ENCODE results near the gene YBEY. TPM values are rescaled to one million over a fixed set of nuclear protein-coding genes. Genes with fewer than 3 reads are reported as not detected.
A peak's percentile ranks its signal among the peaks of the same experiment; 100 is the strongest.

YBEY gene
- total and polyA plus RNA-seq, 2 of the 13 experiments (the other 11 are each of a cell fraction or from before 2014, with no cell fraction given): 6.5 to 8.9 TPM

GRCh38 chr21:46323710-46324389 lies 37.7 kb downstream of the YBEY start, which contains the start of the genes C21orf58 and PCNT (continued):
- 0 out of 2 replicates have a peak, but pooled peaks have one; percentile 61 for TF ChIP-seq ZBTB42 (CRISPR knock-in tag; IDR thresholded peaks at IDR 0.05)
- TF ChIP-seq E2F1 (CRISPR knock-in tag; IDR thresholded peaks at IDR 0.05): peak; percentile 99
- TF ChIP-seq PHF8 (CRISPR knock-in tag; IDR thresholded peaks at IDR 0.05): peak; percentile 88
- no peak for TF ChIP-seq ZNF720 (CRISPR knock-in tag; IDR thresholded peaks at IDR 0.05)
- no peak for TF ChIP-seq CCAR2 (optimal IDR thresholded peaks at IDR 0.05; ENCODE audit: low read depth, low read length)
- no peak for TF ChIP-seq HDAC6 (IDR thresholded peaks at IDR 0.05; ENCODE audit: low read depth, low read length)
- TF ChIP-seq PAF1 (CRISPR knock-in tag; IDR thresholded peaks at IDR 0.05): no peak
- peak; percentile 94 for TF ChIP-seq ATF7-NPFF (CRISPR knock-in tag; IDR thresholded peaks at IDR 0.05; ENCODE audit: low read depth)
- TF ChIP-seq MAFF (IDR thresholded peaks at IDR 0.05; ENCODE audit: low read depth, low read length): no peak
- TF ChIP-seq CBX1 (IDR thresholded peaks at IDR 0.05; ENCODE audit: low read depth): no peak
- TF ChIP-seq ZBTB49 (CRISPR knock-in tag; IDR thresholded peaks at IDR 0.05; ENCODE audit: borderline replicate concordance): no peak
- no peak for TF ChIP-seq DZIP1 (CRISPR knock-in tag; IDR thresholded peaks at IDR 0.05)
- TF ChIP-seq RAD21 (CRISPR knock-in tag; IDR thresholded peaks at IDR 0.05): peak; percentile 47
- TF ChIP-seq ZIK1 (CRISPR knock-in tag; IDR thresholded peaks at IDR 0.05; ENCODE audit: borderline replicate concordance, low read depth): 0 out of 2 replicates have a peak, but pooled peaks have one; percentile 39
- no peak for TF ChIP-seq DDIT3 (CRISPR knock-in tag; IDR thresholded peaks at IDR 0.05)
- TF ChIP-seq PCBP2 (optimal IDR thresholded peaks at IDR 0.05; ENCODE audit: low read depth, low read length, poor library complexity, severe bottlenecking): no peak
- TF ChIP-seq ZNF749 (CRISPR knock-in tag; IDR thresholded peaks at IDR 0.05; ENCODE audit: borderline replicate concordance): 0 out of 2 replicates have a peak, but pooled peaks have one; percentile 35
- no peak for TF ChIP-seq ZSCAN31 (CRISPR knock-in tag; IDR thresholded peaks at IDR 0.05; ENCODE audit: low read depth)
- TF ChIP-seq HES4 (CRISPR knock-in tag; IDR thresholded peaks at IDR 0.05; ENCODE audit: borderline replicate concordance): 0 out of 2 replicates have a peak, but pooled peaks have one; percentile 27
- TF ChIP-seq HINFP (CRISPR knock-in tag; IDR thresholded peaks at IDR 0.05; ENCODE audit: low read depth): no peak
- TF ChIP-seq BATF2 (CRISPR knock-in tag; IDR thresholded peaks at IDR 0.05): 0 out of 2 replicates have a peak, but pooled peaks have one; percentile 53
